ACC112 (cell line): Measurements from ENCODE around the gene PPP2R3B.
"Not testable (repeated sequence)": the region's sequence is repeated elsewhere in the genome, so short reads cannot be mapped to it uniquely, and the experiment has no call there.

Experiments
- H2AFZ ChIP-seq: fragments of 200-600 bp; sonication (generic); one replicate; pipeline ENCODE4 v1.6.0; 2017; ENCODE audit warnings: antibody characterized with exemption, low read length; ENCODE audit not compliant: unreplicated experiment
- H3K27ac ChIP-seq: fragments of 200-600 bp; sonication (generic); 2 replicates; pipeline ENCODE4 v1.5.1; 2014; ENCODE audit warnings: low read depth, mild to moderate bottlenecking, antibody characterized with exemption, low read length, moderate library complexity
- H3K27me3 ChIP-seq: fragments of 200-600 bp; sonication (generic); 2 replicates; pipeline ENCODE4 v1.6.1; 2014; ENCODE audit warnings: mild to moderate bottlenecking, antibody characterized with exemption, low read length, moderate library complexity, mixed read lengths; ENCODE audit not compliant: insufficient read depth
- H3K36me3 ChIP-seq: fragments of 200-600 bp; sonication (generic); 2 replicates; pipeline ENCODE4 v1.6.1; 2016; ENCODE audit warnings: mild to moderate bottlenecking, antibody characterized with exemption, low read length, moderate library complexity, mixed read lengths; ENCODE audit not compliant: insufficient read depth
- H3K4me1 ChIP-seq: fragments of 200-600 bp; sonication (generic); one replicate; pipeline ENCODE4 v1.6.1; 2016; ENCODE audit warnings: low read length, mixed read lengths; ENCODE audit not compliant: insufficient read depth, unreplicated experiment, control insufficient read depth
- H3K4me3 ChIP-seq: fragments of 200-600 bp; sonication (generic); 2 replicates; pipeline ENCODE4 v1.5.1; 2014; ENCODE audit warnings: mild to moderate bottlenecking, low read depth, low read length
- H3K79me2 ChIP-seq: fragments of 200-600 bp; sonication (generic); one replicate; pipeline ENCODE4 v1.6.0; 2016; ENCODE audit warnings: low read length; ENCODE audit not compliant: control insufficient read depth, unreplicated experiment, insufficient read depth

The PPP2R3B gene

DNA sequence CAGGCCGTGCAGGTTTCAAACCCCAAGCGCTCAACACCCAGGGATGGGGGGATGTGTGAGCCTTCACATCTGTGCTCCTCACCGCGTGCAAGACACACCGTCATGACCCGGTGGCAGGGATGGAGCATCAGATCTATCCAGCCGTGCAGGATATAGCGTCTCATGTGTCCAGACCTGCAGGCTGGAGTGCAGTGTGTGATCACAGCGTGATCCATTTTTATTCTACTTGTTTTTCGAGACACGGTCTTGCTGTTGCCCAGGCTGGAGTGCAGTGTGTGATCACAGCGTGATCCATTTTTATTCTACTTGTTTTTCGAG lies 35.4 kb downstream of the PPP2R3B start:
- H2AFZ ChIP-seq, H3K27ac ChIP-seq, H3K4me3 ChIP-seq, H3K27me3 ChIP-seq, H3K4me1 ChIP-seq, H3K79me2 ChIP-seq: not testable (repeated sequence)
- peaks cover 18% of the 10 kb centered on the region; the same call in 1 of the 2 replicates for H3K36me3 ChIP-seq

DNA sequence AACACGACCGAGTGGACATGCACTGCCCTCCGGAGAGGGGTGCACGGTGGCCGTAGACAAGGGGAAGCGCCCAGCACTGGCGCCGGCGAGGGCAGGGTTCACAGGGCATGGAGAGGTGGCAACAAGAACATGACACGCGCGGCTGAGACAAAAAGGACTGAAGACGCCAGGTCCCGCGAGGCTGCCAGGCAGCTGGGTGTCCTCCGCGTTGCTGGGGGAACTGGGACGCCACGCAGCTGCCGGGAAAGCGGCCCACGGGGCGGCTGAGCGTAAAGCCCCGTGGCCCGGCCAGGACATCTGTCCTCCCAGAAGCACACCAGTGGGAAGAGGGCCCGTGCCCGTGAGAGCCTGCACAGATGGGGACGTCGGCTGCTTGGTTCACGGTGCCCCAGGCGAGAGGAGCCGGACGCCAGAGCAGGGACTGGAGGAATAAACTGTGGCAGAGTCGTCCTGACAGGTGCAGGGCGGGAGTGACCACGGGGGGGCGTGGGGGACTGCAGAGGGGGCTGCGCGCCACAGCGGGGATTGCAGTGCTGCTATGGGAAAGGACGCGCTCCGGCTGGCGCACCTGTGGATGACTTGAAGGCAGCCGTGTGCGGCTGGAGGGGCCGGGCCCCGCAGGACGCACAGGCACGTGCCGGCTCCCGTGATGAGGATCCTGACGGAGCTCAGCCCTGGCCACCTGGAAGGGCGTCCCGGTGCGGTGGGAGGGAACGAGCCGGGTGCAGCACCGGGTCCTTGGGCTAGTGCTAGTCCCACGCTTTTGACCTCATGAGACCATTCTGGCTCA lies 36.0 kb downstream of the PPP2R3B start:
- Histone ChIP-seq H3K4me3 (no peak overlapping the region), H3K27ac (no peak overlapping the region), H3K27me3 (no peaks in the 10 kb centered on the region), H2AFZ (no peak overlapping the region), H3K79me2 (peaks cover 4% of the 10 kb centered on the region), H3K4me1 (no peaks in the 10 kb centered on the region), H3K36me3 (peaks cover 18% of the 10 kb centered on the region; the same call in 1 of the 2 replicates)

DNA sequence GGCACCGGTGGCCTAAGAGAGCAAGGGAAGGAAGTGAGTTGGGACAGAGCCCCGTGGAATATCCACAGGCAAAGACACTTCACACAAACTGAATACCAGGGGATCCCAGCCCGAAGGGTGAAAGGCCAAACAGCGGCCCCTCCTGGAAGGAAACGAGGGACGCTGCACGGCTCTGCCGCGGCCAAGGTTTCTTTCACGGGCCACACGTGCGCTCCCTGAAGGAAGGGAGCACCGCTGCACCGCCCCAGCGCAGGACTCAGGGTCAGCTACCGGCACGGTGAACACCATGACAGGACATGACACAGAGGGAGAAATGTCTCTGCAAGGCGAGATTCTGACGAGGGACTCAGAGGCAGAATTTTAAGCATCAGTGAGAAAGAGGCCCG lies 36.6 kb downstream of the PPP2R3B start:
- Histone ChIP-seq H3K4me1 (no peaks in the 10 kb centered on the region), H3K79me2 (peaks cover 4% of the 10 kb centered on the region), H3K27me3 (no peaks in the 10 kb centered on the region), H2AFZ (no peak overlapping the region), H3K27ac (no peak overlapping the region), H3K4me3 (no peak overlapping the region), H3K36me3 (peaks cover 21% of the 10 kb centered on the region; the same call in 1 of the 2 replicates)

DNA sequence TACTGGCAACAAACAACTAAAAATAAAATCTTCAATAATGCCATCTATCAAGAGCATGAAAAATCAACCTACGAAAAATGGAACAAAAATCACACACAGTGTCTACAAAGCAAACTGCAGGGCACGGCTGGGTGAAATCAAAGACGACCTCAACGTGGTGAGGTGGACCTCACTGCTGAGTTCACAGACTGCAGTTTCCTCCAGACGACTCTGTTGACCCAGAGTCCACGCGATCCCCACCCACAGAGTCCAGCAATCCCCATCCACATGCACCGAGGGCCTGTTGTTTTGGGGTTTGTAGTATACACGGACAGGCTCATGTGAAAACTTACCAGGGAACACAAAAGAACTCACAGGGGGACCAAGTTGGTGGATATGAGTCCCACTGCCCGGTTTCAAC lies 37.0 kb downstream of the PPP2R3B start:
- Histone ChIP-seq H3K27me3 (no peaks in the 10 kb centered on the region), H3K4me3 (no peak overlapping the region), H3K79me2 (peaks cover 4% of the 10 kb centered on the region), H3K4me1 (no peaks in the 10 kb centered on the region), H3K27ac (no peak overlapping the region), H2AFZ (no peak overlapping the region), H3K36me3 (peaks cover 25% of the 10 kb centered on the region)

DNA sequence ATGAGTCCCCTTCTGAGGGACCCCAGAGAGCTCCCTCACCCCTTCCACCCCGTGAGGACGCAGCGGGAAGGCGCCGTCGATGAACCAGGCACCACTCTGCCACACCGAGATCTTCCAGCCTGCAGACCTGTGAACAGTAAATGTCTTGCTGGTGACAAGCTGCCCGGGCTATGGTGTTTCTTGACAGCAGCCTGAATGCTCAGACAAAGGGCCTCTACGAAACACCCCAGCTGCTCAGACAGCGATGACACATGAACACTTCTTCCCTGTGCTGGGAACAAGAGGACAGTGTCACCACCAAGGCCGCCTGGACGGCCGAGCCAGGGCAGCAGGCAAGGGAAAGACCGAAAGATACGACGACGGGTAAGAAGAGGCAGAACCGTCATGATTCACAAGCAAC lies 37.5 kb downstream of the PPP2R3B start:
- Histone ChIP-seq H3K27me3 (no peaks in the 10 kb centered on the region), H2AFZ (no peak overlapping the region), H3K36me3 (peaks cover 29% of the 10 kb centered on the region)

DNA sequence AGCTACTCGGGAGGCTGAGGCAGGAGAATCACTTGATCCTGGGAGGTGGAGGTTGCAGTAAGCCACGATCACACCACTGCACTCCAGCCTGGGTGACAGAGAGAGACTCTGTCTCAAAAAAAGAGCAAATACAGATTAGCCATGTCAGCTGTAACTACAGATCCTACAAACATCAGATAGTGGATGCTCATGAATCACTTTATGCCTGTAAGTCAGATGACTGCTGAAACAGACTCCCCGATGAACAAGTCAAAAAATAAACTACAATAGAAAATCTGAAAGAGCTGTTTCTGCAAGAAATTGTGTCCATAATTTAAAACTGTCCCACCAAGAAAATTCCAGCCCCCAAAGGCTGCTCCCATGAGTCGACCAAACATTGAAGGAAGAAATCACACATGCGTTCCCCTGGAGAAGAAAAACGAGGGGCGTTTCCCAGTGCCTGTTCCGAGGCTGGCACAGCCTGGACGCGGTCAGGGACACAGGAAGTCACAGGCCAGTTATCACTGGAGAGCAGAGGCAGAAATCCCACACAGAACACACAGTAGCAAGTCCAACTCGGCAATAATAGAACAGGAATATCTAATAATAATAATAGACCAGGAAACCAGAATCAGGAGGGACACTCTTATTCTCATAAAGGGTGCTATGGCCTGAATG lies 38.1 kb downstream of the PPP2R3B start:
- no peak overlapping the region for H3K4me3 ChIP-seq
- no peaks in the 10 kb centered on the region for H3K4me1 ChIP-seq
- H2AFZ ChIP-seq = no peak overlapping the region
- H3K36me3 ChIP-seq = peaks cover 29% of the 10 kb centered on the region
- peaks cover 4% of the 10 kb centered on the region for H3K79me2 ChIP-seq
- H3K27ac ChIP-seq = no peak overlapping the region
- no peaks in the 10 kb centered on the region for H3K27me3 ChIP-seq

More for the DNA sequence above, 37.5 kb downstream of the PPP2R3B start:
- Histone ChIP-seq H3K79me2 (peaks cover 4% of the 10 kb centered on the region), H3K4me3 (no peak overlapping the region), H3K27ac (no peak overlapping the region), H3K4me1 (no peaks in the 10 kb centered on the region)

DNA sequence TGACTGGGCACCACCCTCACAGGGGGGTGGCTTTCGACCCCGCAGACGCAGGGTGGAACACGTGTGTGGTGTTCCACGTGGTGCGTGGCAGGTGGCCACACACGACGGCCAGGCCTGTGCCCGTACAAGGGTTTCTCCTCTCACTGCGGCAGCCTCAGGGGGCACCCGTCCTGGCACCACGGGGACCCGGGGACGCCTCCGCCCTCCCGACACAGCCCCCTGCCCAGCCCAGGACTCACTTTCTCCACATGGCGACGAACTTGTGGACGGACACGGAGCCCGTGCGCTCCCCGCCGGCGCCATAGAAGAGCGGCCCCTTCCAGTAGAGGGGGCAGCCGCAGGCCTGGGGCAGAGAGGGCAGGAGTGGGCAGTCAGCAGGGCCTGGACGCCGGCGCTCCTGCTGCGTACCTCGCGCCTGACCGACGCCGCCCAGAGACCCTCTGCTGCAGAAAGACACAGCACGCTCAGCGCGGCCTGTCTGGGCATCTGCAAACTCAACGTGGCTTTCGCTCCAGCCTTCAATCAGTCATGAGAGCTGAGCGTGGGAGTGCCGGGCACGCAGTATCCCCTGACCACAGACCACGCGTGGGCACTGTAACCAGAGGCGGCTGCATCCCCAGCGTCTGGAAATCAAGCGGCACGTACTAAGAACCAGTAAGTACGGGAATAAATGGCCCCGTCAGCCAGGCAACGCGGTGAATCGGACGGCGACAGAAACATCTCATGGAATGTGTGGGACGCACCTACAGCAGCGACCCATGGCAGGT lies 39.2 kb downstream of the PPP2R3B start:
- Histone ChIP-seq H3K4me3 (no peak overlapping the region), H3K36me3 (peaks cover 27% of the 10 kb centered on the region), H3K79me2 (no peaks in the 10 kb centered on the region), H3K4me1 (no peaks in the 10 kb centered on the region), H3K27ac (no peak overlapping the region), H3K27me3 (no peaks in the 10 kb centered on the region), H2AFZ (no peak overlapping the region)

DNA sequence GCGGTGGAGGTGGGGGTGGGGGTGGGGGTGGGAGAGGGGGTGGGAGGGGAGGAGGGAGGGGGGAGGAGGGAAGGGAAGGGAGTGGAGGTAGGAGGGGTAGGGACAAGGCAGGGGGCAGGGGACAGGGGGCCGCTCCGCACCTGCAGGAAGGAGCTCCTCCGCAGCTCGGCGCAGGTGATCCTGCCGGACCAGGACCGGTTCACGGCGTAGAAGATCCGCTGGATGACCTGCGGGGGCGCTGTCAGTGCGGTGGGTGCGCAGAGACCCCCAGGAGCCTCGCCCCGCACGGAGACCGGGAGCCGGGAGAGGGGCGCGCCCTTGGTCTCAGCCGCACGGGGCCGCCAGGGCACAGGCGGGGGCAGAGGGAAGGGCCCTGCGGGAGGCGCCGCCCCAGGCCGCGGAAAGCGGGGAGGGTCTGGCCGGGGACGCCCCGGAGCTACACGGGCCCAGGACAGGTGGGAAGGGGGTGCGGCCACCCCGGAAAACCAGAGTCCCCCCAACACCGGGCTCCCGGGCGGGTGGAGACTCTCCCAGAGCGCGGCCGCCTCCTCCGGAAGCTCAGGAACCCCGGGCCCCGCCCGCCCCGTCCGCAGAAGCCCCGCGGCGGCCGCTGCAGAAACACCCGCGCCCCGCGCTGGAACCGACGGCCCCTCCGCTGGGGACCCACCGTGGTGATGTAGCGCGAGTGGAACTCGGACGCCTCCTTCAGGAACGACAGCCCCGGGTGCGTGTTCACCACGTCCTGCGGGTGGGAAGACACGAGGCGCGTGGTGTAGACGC lies 40.5 kb downstream of the PPP2R3B start:
- Histone ChIP-seq H3K4me1 (no peaks in the 10 kb centered on the region), H3K79me2 (no peaks in the 10 kb centered on the region), H3K4me3 (no peak overlapping the region), H3K36me3 (peaks cover 32% of the 10 kb centered on the region), H2AFZ (no peak overlapping the region), H3K27me3 (no peaks in the 10 kb centered on the region), H3K27ac (no peak overlapping the region)

DNA sequence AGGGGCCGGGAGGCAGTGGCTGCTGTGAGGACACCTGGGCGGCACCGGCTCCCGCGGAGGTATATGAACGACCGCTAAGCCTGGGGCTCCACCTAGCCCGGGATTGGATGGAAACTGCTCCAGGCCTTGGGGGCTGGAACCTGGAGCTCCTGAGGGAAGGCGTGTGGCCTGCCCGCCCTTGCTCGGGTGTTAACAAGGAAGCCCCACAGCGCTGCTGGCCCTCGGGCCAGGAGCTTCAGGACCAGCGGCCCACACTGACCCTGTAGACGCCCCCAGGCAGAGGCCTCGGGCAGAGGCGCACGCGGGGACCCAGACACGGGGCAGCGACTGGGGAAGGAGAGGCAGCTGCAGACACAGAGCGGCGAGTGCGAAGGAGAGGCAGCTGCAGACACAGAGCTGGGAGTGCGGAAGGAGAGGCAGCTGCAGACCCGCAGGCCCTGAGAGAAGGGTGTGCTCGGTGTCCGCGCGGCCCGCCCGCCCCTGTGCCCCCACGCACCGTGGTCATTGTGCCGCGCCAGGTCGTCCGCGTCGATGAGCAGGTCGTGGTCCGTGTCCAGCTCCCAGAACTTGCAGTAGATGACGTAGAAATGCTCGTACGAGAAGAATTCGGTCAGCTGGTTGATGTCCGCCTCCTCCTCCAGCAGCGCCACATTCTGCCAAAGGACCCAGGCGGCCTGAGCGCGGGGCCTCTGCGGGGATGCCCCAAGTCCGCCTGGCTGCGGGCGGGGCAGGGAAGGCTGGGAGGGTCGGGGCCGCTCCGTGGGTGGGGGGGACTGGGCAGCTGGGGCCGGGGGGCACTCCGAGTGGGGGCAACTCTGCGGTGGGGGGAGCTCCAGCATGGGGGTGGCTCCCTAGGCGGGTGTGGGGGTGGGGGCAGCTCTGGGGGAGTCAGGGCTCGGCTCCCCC lies 41.4 kb downstream of the PPP2R3B start:
- H3K4me3 ChIP-seq = no peak overlapping the region
- no peak overlapping the region for H2AFZ ChIP-seq
- no peaks in the 10 kb centered on the region for H3K4me1 ChIP-seq
- H3K79me2 ChIP-seq = no peaks in the 10 kb centered on the region
- no peak overlapping the region for H3K27ac ChIP-seq
- no peaks in the 10 kb centered on the region for H3K27me3 ChIP-seq
- peaks cover 37% of the 10 kb centered on the region for H3K36me3 ChIP-seq
